H9 (cell line): ENCODE results near the gene TSPAN32. TPM values are rescaled to one million over a fixed set of nuclear protein-coding genes. Genes with fewer than 3 reads are reported as not detected.

Experiments
- DNase-seq: peaks from one replicate; pipeline ENCODE4 v3.0.0-alpha.2; 2017
- H2AFZ ChIP-seq: one replicate; pipeline ENCODE4 v1.6.1; 2013; ENCODE audit warnings: mild to moderate bottlenecking, low read length, control low read depth, moderate library complexity
- H2AK5ac ChIP-seq: 2 replicates; pipeline ENCODE4 v1.6.1; 2013; ENCODE audit warnings: low read length, control low read depth, mixed read lengths; ENCODE audit not compliant: insufficient read length
- H2BK120ac ChIP-seq: one replicate; pipeline ENCODE4 v1.6.1; 2013; ENCODE audit warnings: low read depth, mild to moderate bottlenecking, low read length, control low read depth, inconsistent platforms; ENCODE audit not compliant: poor library complexity, severe bottlenecking
- H2BK12ac ChIP-seq: 2 replicates; pipeline ENCODE4 v1.6.1; 2013; ENCODE audit warnings: low read length, control low read depth, mixed read lengths, low read depth; ENCODE audit not compliant: insufficient read length
- H2BK15ac ChIP-seq: 2 replicates; pipeline ENCODE4 v1.6.1; 2013; ENCODE audit warnings: low read depth, low read length, control low read depth
- H2BK20ac ChIP-seq: one replicate; pipeline ENCODE4 v1.6.1; 2013; ENCODE audit warnings: low read depth, mild to moderate bottlenecking, low read length, control low read depth, inconsistent platforms; ENCODE audit not compliant: poor library complexity, severe bottlenecking
- H2BK5ac ChIP-seq: 2 replicates; pipeline ENCODE4 v1.6.1; 2013; ENCODE audit warnings: low read length, control low read depth, mixed read lengths; ENCODE audit not compliant: insufficient read length
- H3K14ac ChIP-seq: 2 replicates; pipeline ENCODE4 v1.6.1; 2013; ENCODE audit warnings: low read length, control low read depth; ENCODE audit not compliant: insufficient read depth
- H3K18ac ChIP-seq: 2 replicates; pipeline ENCODE4 v1.6.1; 2013; ENCODE audit warnings: low read depth, mild to moderate bottlenecking, mixed read lengths, low read length, control low read depth; ENCODE audit not compliant: insufficient read length
- H3K23ac ChIP-seq: 2 replicates; pipeline ENCODE4 v1.6.1; 2013; ENCODE audit warnings: low read length, control low read depth, mixed read lengths, low read depth; ENCODE audit not compliant: insufficient read length
- H3K23me2 ChIP-seq: 2 replicates; pipeline ENCODE4 v1.6.1; 2013; ENCODE audit warnings: low read depth, mild to moderate bottlenecking, mixed read lengths, low read length, control low read depth; ENCODE audit not compliant: insufficient read length, poor library complexity, severe bottlenecking
- H3K27ac ChIP-seq: 2 replicates; pipeline ENCODE4 v1.5.1; 2013; ENCODE audit warnings: low read length, control low read depth, mixed read lengths, low read depth; ENCODE audit not compliant: insufficient read length
- H3K27me3 ChIP-seq: 2 replicates; pipeline ENCODE4 v1.6.1; 2013; ENCODE audit warnings: low read length, control low read depth, inconsistent platforms; ENCODE audit not compliant: insufficient read depth
- H3K4ac ChIP-seq: 2 replicates; pipeline ENCODE4 v1.6.1; 2013; ENCODE audit warnings: low read depth, mild to moderate bottlenecking, control low read depth, inconsistent platforms, low read length, moderate library complexity
- H3K4me1 ChIP-seq: 2 replicates; pipeline ENCODE4 v1.6.1; 2013; ENCODE audit warnings: low read length, control low read depth, inconsistent platforms; ENCODE audit not compliant: insufficient read depth
- H3K4me2 ChIP-seq: 2 replicates; pipeline ENCODE4 v1.6.1; 2013; ENCODE audit warnings: low read length, control low read depth, mixed read lengths; ENCODE audit not compliant: insufficient read length, insufficient read depth
- H3K56ac ChIP-seq: 2 replicates; pipeline ENCODE4 v1.6.1; 2013; ENCODE audit warnings: low read depth, mild to moderate bottlenecking, mixed read lengths, low read length, control low read depth; ENCODE audit not compliant: insufficient read length
- H3K79me1 ChIP-seq: 2 replicates; pipeline ENCODE4 v1.6.1; 2013; ENCODE audit warnings: low read depth, mild to moderate bottlenecking, moderate library complexity, low read length, control low read depth, inconsistent platforms; ENCODE audit not compliant: insufficient read depth, poor library complexity, severe bottlenecking
- H3K79me2 ChIP-seq: 2 replicates; pipeline ENCODE4 v1.6.1; 2013; ENCODE audit warnings: low read length, control low read depth, inconsistent platforms; ENCODE audit not compliant: insufficient read depth
- H3K9ac ChIP-seq: 2 replicates; pipeline ENCODE4 v1.6.1; 2013; ENCODE audit warnings: low read length, control low read depth, mixed read lengths; ENCODE audit not compliant: insufficient read length; ENCODE audit errors: extremely low read depth
- H3K9me3 ChIP-seq: one replicate; pipeline ENCODE4 v1.6.1; 2013; ENCODE audit warnings: low read depth, low read length, inconsistent platforms; ENCODE audit not compliant: control insufficient read depth
- H3T11ph ChIP-seq: one replicate; pipeline ENCODE4 v1.6.1; 2013; ENCODE audit warnings: mild to moderate bottlenecking, low read length, control low read depth, inconsistent platforms
- H4K20me1 ChIP-seq: one replicate; pipeline ENCODE4 v1.6.1; 2013; ENCODE audit not compliant: control insufficient read depth, insufficient read length, insufficient read depth
- H4K5ac ChIP-seq: 2 replicates; pipeline ENCODE4 v1.6.1; 2013; ENCODE audit warnings: low read depth, mild to moderate bottlenecking, mixed read lengths, low read length, control low read depth; ENCODE audit not compliant: insufficient read length
- H4K8ac ChIP-seq: replicated peaks from 2 replicates; pipeline ENCODE4 v1.6.1; 2013; ENCODE audit warnings: low read length, control low read depth, mixed read lengths, low read depth; ENCODE audit not compliant: insufficient read length
- H4K91ac ChIP-seq: 2 replicates; pipeline ENCODE4 v1.6.1; 2013; ENCODE audit warnings: low read depth, mild to moderate bottlenecking, moderate library complexity, mixed read lengths, low read length, control low read depth; ENCODE audit not compliant: insufficient read length
- H3K27ac Mint-ChIP-seq, 3 experiments: 2 replicates in 2 of 3; 3 replicates in 1 of 3; pipeline ENCODE4 v1.8.0; 2020 to 2021; ENCODE audit warnings: mixed read lengths in 3 of 3, mild to moderate bottlenecking in 1 of 3, moderate library complexity in 1 of 3
- H3K27me3 Mint-ChIP-seq: 2 replicates; pipeline ENCODE4 v1.8.0; 2021; ENCODE audit warnings: low read depth, mild to moderate bottlenecking, moderate library complexity, mixed read lengths
- H3K36me3 Mint-ChIP-seq, 3 experiments: 2 replicates in 2 of 3; 3 replicates in 1 of 3; pipeline ENCODE4 v1.8.0; 2020 to 2021; ENCODE audit warnings: low read depth in 3 of 3, mixed read lengths in 3 of 3; ENCODE audit not compliant: insufficient read depth in 1 of 3
- H3K4me1 Mint-ChIP-seq, 2 experiments: 2 replicates each; pipeline ENCODE4 v1.8.0; 2020; ENCODE audit warnings: mixed read lengths in 2 of 2
- H3K4me3 Mint-ChIP-seq, 2 experiments: 2 replicates in 1 of 2; 3 replicates in 1 of 2; pipeline ENCODE4 v1.8.0; 2020 to 2021; ENCODE audit warnings: mild to moderate bottlenecking in 2 of 2, mixed read lengths in 2 of 2, moderate library complexity in 1 of 2
- H3K9me3 Mint-ChIP-seq, 2 experiments: 2 replicates in 1 of 2; 3 replicates in 1 of 2; pipeline ENCODE4 v1.8.0; 2020; ENCODE audit warnings: mild to moderate bottlenecking in 2 of 2, mixed read lengths in 2 of 2, moderate library complexity in 1 of 2
- CTCF ChIP-seq: fragments of 200-600 bp; sonication (generic); conservative IDR thresholded peaks from 3 replicates; pipeline ENCODE4 v1.8.0; 2021; ENCODE audit warnings: antibody characterized with exemption, mild to moderate bottlenecking
- WGBS: extraction: QIAGEN DNeasy Blood & Tissue Kit; methylation state at CpG from one replicate; pipeline ENCODE4 v1.1.7; 2013; ENCODE audit warnings: missing lambda C conversion rate, low lambda C conversion rate, mixed read lengths; ENCODE audit not compliant: insufficient read length; ENCODE audit errors: extremely low coverage; 5-methylcytosine and 5-hydroxymethylcytosine counted together
- total RNA-seq: library from RNA; stranded (reverse); gene quantifications from 2 replicates; pipeline ENCODE4 v1.2.1, GENCODE V29; 2021

The TSPAN32 gene
- total RNA-seq, 1 experiment from 2014 or later, result not detected

- H3K9ac ChIP-seq, result no peak overlapping the region
- Mint-ChIP-seq H3K4me3 (no peak overlapping the region), H3K9me3 (no peaks in the 10 kb centered on the region), H3K36me3 (no peaks in the 10 kb centered on the region), H3K27me3 (peaks cover 8% of the 10 kb centered on the region), H3K27ac (no peak overlapping the region), H3K4me1 (0 out of 4 replicates have a peak, but pooled peaks cover 0 to 2% of the 10 kb centered on the region in 2 experiments)
- no peak overlapping the region for H3K4me2 ChIP-seq
- H3K9me3 ChIP-seq, result no peaks in the 10 kb centered on the region
- no peak overlapping the region for H3K23ac ChIP-seq
- no CpG with 5 or more reads among the region's 17 CpGs for WGBS
- H2AFZ ChIP-seq, result no peak overlapping the region
- DNase-seq, result no peak
- H2AK5ac ChIP-seq, result no peak overlapping the region
- H2BK15ac ChIP-seq, result no peak overlapping the region
- no peak overlapping the region for H2BK120ac ChIP-seq
- no peak overlapping the region for H3K27ac ChIP-seq
- H2BK12ac ChIP-seq, result no peak overlapping the region
- TF ChIP-seq CTCF, result no peak
- H3K79me2 ChIP-seq, result no peaks in the 10 kb centered on the region
- no peak overlapping the region for H3K4ac ChIP-seq
- H3T11ph ChIP-seq, result no peak overlapping the region
- H3K18ac ChIP-seq, result no peak overlapping the region
- H2BK5ac ChIP-seq, result no peak overlapping the region
- no peaks in the 10 kb centered on the region for H3K79me1 ChIP-seq
- H3K14ac ChIP-seq, result no peak overlapping the region
- H4K8ac ChIP-seq, result no peak overlapping the region
- no peak overlapping the region for H4K91ac ChIP-seq
- no peaks in the 10 kb centered on the region for H3K27me3 ChIP-seq
- H3K4me1 ChIP-seq, result no peaks in the 10 kb centered on the region
- no peak overlapping the region for H3K56ac ChIP-seq
- no peak overlapping the region for H4K5ac ChIP-seq
- H2BK20ac ChIP-seq, result no peak overlapping the region
- no peaks in the 10 kb centered on the region for H3K23me2 ChIP-seq
- no peaks in the 10 kb centered on the region for H4K20me1 ChIP-seq
These were observed 65.7 kb downstream of the TSPAN32 start for GRCh38 chr11:2367266-2368160.

Other genes starting within 250 kb of the TSPAN32 start
- gene IGF2, start 162.6 kb upstream of the TSPAN32 start, total RNA-seq, result 2.8 and 3.1 TPM in 2 replicates
- not detected in 2 replicates for gene INS, start 140.8 kb upstream of the TSPAN32 start, total RNA-seq
- gene TH, start 130.2 kb upstream of the TSPAN32 start, total RNA-seq, result not detected in 2 replicates
- gene ASCL2, start 31.4 kb upstream of the TSPAN32 start, total RNA-seq, result 0.35 TPM in 2 replicates
- not detected in 2 replicates for gene C11orf21, start 95 bp upstream of the TSPAN32 start, total RNA-seq
- 246 and 250 TPM in 2 replicates for gene CD81, start 75.3 kb downstream of the TSPAN32 start, total RNA-seq
- gene TSSC4, start 98.7 kb downstream of the TSPAN32 start, total RNA-seq, result 51.0 and 59.4 TPM in 2 replicates
- 0.09 TPM in 1 of 2 replicates, not detected in the other for gene TRPM5, start 142.5 kb downstream of the TSPAN32 start, total RNA-seq
- 2.2 and 2.3 TPM in 2 replicates for gene KCNQ1, start 143.0 kb downstream of the TSPAN32 start, total RNA-seq